Measurements from ENCODE around the gene SH3BGRL. TPM values are rescaled to one million over a fixed set of nuclear protein-coding genes. Genes with fewer than 3 reads are reported as not detected.
A peak's percentile ranks its signal among the peaks of the same experiment; 100 is the strongest.

The SH3BGRL gene
- 21.8 and 37.8 TPM in 2 replicates for total RNA-seq

DNA sequence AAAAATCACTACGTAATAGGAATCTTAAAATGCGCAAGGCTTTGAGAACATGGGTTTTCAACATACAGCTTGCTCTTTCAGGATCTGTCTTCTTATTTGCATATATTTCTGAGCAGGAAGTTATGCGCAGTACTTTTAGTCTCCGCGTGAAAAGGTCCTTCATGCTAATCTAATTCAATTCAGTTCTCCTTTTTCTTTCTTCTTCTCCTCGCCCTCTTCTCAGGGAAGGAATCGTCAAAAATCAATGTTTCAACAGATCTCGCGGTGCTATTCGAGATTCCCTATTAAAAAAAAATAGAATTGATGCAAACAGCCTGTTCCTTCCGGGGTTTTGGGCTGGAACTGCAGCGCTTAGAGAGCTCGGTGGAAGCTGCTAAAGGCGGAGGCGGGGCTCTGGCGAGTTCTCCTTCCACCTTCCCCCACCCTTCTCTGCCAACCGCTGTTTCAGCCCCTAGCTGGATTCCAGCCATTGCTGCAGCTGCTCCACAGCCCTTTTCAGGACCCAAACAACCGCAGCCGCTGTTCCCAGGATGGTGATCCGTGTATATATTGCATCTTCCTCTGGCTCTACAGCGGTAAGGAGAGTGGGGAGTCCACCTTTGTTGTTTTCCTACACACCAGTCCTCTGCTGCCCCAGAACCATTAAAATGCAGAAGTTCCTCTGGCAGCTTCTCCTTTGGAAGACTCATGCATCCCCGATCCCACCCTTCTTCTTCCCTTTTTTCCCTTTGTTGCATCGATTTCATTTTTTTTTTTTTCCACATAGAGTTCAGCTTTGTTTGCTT is at the start of gene SH3BGRL, which contains the start of gene HMGN5:
SH3BGRL (plus strand) TSS at position 432 of the 785 bp plus-strand sequence; CDS start at position 531, 99 bp downstream.
HMGN5 (minus strand) TSS at position 243 of the 785 bp plus-strand sequence. CDS start 80,364 bp downstream, outside the sequence.
- peak; percentile 36 to 84 for DNase-seq (ENCODE audit: low read depth in 2 of 2)

DNA sequence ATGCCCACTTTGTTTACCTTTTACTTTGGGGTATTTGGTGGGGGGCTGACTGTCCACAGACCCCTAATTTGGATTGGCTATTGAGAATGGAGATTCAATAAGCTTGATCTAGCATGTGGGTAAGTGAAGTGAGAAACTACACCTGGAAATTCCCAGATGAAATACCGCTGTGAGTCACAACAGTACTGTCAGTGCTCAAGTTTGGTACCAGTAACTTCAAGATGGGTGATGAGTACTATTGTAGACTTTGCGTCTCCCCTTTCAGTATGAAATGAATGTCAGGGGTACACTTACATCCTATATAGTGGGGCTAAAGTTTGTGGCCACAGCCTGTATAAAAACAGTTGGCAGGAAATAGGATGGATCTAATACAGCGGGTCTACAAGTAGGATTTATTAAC is 33.5 kb upstream of the SH3BGRL start:
- no peak for DNase-seq (ENCODE audit: low read depth in 2 of 2)

- peak; percentile 10 to 16 for DNase-seq (ENCODE audit: low read depth in 2 of 2)
These were observed 27.6 kb upstream of the SH3BGRL start for GRCh38 chrX:81174286-81174685.

- no peak for DNase-seq (ENCODE audit: low read depth in 2 of 2)
These were observed 6.6 kb upstream of the SH3BGRL start for GRCh38 chrX:81195259-81195658.

GRCh38 chrX:81195712-81196111 is 6.2 kb upstream of the SH3BGRL start:
- peak; percentile 32 to 64 for DNase-seq (ENCODE audit: low read depth in 2 of 2)

- no peak for DNase-seq (ENCODE audit: low read depth in 2 of 2)
These were observed 831 bp upstream of the SH3BGRL start for GRCh38 chrX:81201071-81201470.

GRCh38 chrX:81202456-81202819 is 536 bp downstream of the SH3BGRL start:
- DNase-seq (ENCODE audit: low read depth in 2 of 2), result no peak

DNA sequence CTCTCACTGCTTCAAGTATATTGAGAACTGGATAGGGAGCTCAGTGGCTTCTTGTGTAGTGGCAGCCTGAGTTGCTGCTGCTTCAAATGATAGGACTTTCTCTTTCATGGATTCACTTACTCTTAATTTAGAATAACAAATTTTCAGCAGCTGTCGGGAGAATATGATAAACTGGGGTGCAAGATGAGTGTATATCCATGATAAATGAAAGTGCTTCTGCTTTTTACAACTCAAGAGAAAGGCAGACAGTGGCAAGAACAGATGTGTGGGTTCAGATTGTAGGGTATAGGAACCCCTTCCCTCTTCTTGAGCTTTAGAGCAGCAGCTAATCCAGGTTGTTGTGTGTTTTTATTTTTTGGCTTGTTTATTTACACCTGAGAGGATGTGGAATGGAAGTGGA is 1.0 kb downstream of the SH3BGRL start:
- DNase-seq (ENCODE audit: low read depth in 2 of 2), result no peak

DNA sequence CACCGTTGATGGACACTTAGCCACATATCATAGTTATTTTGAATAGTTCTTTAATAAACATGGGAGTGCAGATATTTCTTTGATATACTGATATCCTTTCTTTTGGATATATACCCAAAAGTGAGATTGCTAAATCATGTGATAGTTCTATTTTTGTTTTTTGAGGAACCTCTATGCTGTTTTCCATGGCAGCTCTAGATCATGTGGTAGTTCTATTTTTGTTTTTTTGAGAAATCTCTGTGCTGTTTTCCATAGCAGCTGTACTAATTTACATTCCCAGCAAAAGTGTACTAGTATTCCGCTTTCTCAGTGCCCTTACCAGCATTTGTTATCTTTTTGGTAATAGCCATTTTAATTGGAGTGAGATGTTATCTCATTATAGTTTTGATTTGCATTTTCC is 3.6 kb downstream of the SH3BGRL start:
- no peak for DNase-seq (ENCODE audit: low read depth in 2 of 2)

GRCh38 chrX:81206476-81206875 is 4.6 kb downstream of the SH3BGRL start:
- DNase-seq (ENCODE audit: low read depth in 2 of 2), result no peak

- no peak for DNase-seq (ENCODE audit: low read depth in 2 of 2)
These were observed 7.0 kb downstream of the SH3BGRL start for GRCh38 chrX:81208916-81209315.

- no peak for DNase-seq (ENCODE audit: low read depth in 2 of 2)
These were observed 13.8 kb downstream of the SH3BGRL start for GRCh38 chrX:81215685-81216084.

DNA sequence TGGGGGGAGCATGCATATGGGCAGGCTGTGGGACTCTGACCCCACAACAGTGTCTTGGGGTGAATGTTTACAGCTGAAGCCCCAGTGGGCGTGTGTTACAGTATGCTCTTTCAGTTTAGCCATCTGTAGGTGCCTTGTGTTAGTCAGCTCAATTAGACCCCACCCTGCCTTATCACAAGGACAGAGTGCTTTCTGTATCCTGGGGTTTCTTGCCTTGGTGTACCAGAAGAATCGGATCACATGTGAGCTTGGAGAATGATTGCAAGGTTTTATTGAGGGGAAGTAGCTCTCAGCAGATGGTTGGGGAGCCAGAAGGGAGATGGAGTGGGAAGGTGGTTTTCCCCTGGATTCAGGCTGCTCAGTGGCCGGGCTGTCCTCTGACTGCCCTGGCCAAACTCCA is 27.3 kb downstream of the SH3BGRL start:
- DNase-seq (ENCODE audit: low read depth in 2 of 2), result no peak

DNA sequence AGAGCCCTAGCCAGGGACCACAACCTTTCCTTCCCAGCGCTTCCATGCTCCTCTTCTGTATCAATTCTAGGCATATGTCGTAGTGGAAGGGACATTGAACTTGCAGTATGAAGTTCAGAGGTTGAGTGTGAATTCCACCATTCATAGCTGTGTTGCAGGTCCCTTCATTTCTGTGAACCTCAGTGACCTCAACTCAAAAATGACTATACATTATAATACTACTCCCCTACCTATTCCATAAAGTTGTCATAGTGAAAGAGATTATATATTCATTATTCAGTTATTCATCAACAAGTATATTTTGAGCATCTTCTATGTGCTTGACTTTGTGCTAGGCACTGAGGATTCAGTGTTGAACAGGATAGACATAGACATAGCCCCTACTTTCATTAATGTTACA is 28.0 kb downstream of the SH3BGRL start:
- DNase-seq (ENCODE audit: low read depth in 2 of 2), result no peak

DNA sequence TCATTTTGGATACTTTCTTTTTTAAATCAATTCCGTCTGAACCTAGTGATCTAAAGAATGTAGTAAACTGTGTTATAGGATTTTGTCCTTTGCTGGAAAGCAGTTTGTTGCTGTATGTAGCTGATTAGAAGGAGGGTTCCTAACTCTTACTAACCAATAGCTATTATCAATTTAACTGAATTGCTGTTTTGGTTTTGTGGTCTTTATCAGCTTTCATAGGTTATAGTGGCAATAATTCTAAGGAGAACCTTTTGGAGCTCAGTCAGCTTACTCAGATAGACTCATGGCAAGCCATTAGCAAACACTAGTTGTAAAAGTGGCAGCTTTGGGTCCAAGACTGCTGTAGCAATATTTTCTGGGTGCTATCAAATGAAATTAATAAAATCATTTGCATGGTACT is 29.6 kb downstream of the SH3BGRL start:
- no peak for DNase-seq (ENCODE audit: low read depth in 2 of 2)

- no peak for DNase-seq (ENCODE audit: low read depth in 2 of 2)
These were observed 30.3 kb downstream of the SH3BGRL start for GRCh38 chrX:81232218-81232617.

- no peak for DNase-seq (ENCODE audit: low read depth in 2 of 2)
These were observed 35.6 kb downstream of the SH3BGRL start for GRCh38 chrX:81237516-81237915.

DNA sequence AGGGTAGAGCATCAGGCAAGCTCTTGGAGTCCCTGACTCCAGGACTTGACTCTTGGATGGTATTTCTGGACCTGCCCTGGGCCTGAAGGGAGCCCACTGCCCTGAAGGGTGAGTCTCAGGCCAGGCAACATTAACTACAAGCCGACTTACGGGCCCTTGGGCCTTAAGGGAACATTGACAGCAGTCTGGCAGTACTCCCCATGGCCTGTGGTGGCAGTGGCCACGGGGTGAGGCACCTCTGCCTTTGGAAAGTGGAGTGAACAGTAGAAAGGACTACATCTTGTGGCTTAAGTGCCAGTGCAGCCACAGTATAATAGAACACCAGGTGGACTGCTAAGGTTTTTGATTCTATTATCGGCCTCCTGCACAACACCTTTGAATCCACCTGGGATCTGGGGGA is 36.3 kb downstream of the SH3BGRL start:
- DNase-seq (ENCODE audit: low read depth in 2 of 2), result no peak

GRCh38 chrX:81240701-81241331 is 38.9 kb downstream of the SH3BGRL start:
- no peak for DNase-seq (ENCODE audit: low read depth in 2 of 2)

- no peak for DNase-seq (ENCODE audit: low read depth in 2 of 2)
These were observed 39.9 kb downstream of the SH3BGRL start for GRCh38 chrX:81241753-81242152.

DNA sequence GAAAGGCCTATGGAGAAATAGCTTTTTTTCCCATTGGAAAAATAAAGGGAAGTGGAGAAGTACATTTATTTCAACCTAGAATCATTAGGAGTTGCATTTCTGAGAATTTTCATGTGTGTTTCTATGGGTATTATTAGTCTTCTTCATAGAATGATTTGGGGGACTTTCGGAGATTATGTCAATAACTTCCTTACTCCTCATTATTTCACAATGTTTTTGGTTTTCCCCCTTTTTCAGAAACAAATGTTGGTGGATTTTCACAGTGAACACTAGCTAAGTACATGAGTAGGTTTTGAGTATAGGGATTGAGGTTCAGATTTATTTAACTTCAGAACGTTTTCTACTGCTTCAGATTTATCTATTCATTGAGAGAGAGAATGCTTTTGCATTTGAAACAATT is 54.0 kb downstream of the SH3BGRL start:
- DNase-seq (ENCODE audit: low read depth in 2 of 2), result no peak

- DNase-seq (ENCODE audit: low read depth in 2 of 2), result no peak
These were observed 55.9 kb downstream of the SH3BGRL start for GRCh38 chrX:81257817-81258216.
